Neutrophil (primary cell): ENCODE results near the gene DLL4.
A peak's percentile ranks its signal among the peaks of the same experiment; 100 is the strongest.

ENCODE experiments used
- H3K27ac ChIP-seq: fragments of 200-600 bp; sonication (generic); 2 replicates; pipeline ENCODE4 v1.5.1; 2016; ENCODE audit warnings: mild to moderate bottlenecking, moderate library complexity
- H3K27me3 ChIP-seq: fragments of 200-600 bp; sonication (generic); 2 replicates; pipeline ENCODE4 v1.6.0; 2016; ENCODE audit warnings: mild to moderate bottlenecking
- H3K36me3 ChIP-seq: fragments of 200-600 bp; sonication (generic); 2 replicates; pipeline ENCODE4 v1.5.1; 2017
- H3K4me1 ChIP-seq, 2 experiments: fragments of 200-600 bp in 1 of 2; sonication (generic) in 1 of 2; 1 replicate in 1 of 2; 2 replicates in 1 of 2; pipeline versions ENCODE4 v1.5.1 to v1.6.1; 2013 to 2016; ENCODE audit warnings: low read depth in 1 of 2, low read length in 1 of 2, mild to moderate bottlenecking in 1 of 2, moderate library complexity in 1 of 2; ENCODE audit not compliant: control insufficient read depth in 1 of 2, insufficient read depth in 1 of 2
- H3K4me3 ChIP-seq, 2 experiments: fragments of 200-600 bp in 1 of 2; sonication (generic) in 1 of 2; 1 replicate in 1 of 2; 2 replicates in 1 of 2; pipeline ENCODE4 v1.5.1; 2013 to 2016; ENCODE audit warnings: low read depth in 1 of 2, low read length in 1 of 2, mild to moderate bottlenecking in 1 of 2, moderate library complexity in 1 of 2
- H3K9me3 ChIP-seq: fragments of 200-600 bp; sonication (generic); 2 replicates; pipeline ENCODE4 v1.5.1; 2016
- TF ChIP-seq, protein P1 (sequence below): fragments of 200-600 bp; sonication (generic); IDR thresholded peaks from 2 replicates; pipeline ENCODE4 v1.5.1; 2016; ENCODE audit warnings: antibody characterized with exemption

DLL4 gene

DNA sequence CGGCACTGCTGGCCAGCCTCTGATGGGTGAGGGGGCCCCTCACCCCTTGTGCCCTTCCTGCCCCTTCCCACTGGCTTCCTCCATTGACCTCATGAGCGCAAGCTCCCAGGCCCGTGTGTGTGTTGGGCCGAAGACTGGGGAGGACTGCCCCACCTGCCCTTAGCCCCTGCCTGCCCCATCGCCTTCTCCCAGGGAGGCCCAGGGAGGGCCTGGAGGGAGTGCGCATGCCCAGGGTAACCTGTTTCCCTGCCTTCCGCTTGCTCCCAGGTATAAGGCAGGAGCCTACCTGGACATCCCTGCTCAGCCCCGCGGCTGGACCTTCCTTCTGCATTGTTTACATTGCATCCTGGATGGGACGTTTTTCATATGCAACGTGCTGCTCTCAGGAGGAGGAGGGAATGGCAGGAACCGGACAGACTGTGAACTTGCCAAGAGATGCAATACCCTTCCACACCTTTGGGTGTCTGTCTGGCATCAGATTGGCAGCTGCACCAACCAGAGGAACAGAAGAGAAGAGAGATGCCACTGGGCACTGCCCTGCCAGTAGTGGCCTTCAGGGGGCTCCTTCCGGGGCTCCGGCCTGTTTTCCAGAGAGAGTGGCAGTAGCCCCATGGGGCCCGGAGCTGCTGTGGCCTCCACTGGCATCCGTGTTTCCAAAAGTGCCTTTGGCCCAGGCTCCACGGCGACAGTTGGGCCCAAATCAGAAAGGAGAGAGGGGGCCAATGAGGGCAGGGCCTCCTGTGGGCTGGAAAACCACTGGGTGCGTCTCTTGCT is 8.8 kb downstream of the DLL4 start:
- H3K27ac ChIP-seq = no peak overlapping the region
- no peaks in the 10 kb centered on the region for H3K36me3 ChIP-seq
- TF ChIP-seq, protein P1, sequence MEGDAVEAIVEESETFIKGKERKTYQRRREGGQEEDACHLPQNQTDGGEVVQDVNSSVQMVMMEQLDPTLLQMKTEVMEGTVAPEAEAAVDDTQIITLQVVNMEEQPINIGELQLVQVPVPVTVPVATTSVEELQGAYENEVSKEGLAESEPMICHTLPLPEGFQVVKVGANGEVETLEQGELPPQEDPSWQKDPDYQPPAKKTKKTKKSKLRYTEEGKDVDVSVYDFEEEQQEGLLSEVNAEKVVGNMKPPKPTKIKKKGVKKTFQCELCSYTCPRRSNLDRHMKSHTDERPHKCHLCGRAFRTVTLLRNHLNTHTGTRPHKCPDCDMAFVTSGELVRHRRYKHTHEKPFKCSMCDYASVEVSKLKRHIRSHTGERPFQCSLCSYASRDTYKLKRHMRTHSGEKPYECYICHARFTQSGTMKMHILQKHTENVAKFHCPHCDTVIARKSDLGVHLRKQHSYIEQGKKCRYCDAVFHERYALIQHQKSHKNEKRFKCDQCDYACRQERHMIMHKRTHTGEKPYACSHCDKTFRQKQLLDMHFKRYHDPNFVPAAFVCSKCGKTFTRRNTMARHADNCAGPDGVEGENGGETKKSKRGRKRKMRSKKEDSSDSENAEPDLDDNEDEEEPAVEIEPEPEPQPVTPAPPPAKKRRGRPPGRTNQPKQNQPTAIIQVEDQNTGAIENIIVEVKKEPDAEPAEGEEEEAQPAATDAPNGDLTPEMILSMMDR = no peak
- H3K4me1 ChIP-seq = peaks cover 22 to 24% of the 10 kb centered on the region in 2 experiments
- H3K27me3 ChIP-seq = peaks cover 34% of the 10 kb centered on the region
- H3K4me3 ChIP-seq = no peak overlapping the region
- no peaks in the 10 kb centered on the region for H3K9me3 ChIP-seq

DNA sequence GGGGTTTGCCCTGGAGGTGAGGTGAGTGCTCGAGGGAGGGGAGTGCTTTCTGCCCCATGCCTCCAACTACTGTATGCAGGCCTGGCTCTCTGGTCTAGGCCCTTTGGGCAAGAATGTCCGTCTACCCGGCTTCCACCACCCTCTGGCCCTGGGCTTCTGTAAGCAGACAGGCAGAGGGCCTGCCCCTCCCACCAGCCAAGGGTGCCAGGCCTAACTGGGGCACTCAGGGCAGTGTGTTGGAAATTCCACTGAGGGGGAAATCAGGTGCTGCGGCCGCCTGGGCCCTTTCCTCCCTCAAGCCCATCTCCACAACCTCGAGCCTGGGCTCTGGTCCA is 9.4 kb downstream of the DLL4 start:
- Histone ChIP-seq H3K27me3 (peaks cover 34% of the 10 kb centered on the region), H3K27ac (no peak overlapping the region), H3K9me3 (no peaks in the 10 kb centered on the region), H3K4me3 (no peak overlapping the region), H3K36me3 (no peaks in the 10 kb centered on the region), H3K4me1 (peaks cover 26 to 28% of the 10 kb centered on the region in 2 experiments)
- TF ChIP-seq, protein P1 = no peak

DNA sequence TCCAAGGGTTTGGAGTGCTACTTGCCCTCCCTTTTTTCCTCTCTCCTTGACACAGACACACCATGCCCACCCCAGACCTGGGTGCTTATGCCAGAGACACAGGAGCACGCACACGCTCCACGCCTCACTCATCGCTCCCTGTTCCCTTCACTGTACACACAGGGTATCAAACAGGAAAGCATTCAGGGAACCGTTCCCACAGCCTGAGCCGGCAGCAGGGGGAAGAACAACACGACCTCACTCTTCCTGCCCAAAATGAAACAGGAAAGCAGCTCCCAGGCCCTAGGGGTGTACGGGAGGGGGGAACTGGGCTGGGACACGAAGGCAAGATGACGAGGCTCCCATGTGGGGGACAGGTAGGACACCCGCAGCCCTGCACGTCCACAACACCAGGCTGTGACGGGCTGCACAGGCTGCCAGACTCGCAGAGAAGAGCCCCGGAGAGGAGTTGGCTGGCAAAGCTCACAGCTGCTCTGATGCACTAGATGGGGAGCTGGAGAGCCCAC is 11.2 kb downstream of the DLL4 start:
- H3K4me1 ChIP-seq = peaks cover 26 to 28% of the 10 kb centered on the region in 2 experiments
- no peak overlapping the region for H3K4me3 ChIP-seq
- no peaks in the 10 kb centered on the region for H3K9me3 ChIP-seq
- TF ChIP-seq, protein P1 = no peak
- H3K27me3 ChIP-seq = peaks cover 40% of the 10 kb centered on the region
- H3K27ac ChIP-seq = peak overlapping the region; percentile 52
- H3K36me3 ChIP-seq = no peaks in the 10 kb centered on the region

DNA sequence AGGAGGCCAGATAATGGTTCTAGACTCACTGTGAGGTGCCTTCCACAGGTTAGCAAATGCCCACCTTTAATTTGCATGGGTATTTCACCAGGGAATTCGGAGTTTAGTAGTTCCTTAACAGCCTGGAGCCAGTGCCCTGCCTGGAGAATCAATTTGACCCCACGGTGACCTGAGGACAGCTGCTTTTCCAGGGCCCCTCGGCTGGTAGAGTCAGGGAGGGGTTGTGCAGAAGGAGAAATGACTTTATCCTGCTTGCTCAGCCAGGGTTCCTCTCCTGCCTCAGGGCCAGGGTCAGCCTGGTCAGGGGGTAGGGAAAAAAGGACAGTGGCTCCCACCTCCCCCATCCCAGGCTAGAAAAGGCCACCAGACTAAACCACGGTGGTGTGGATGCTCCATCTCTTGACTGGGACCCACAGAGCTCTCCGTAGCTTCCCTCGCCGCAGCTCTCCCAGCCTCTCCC is 12.0 kb downstream of the DLL4 start:
- H3K9me3 ChIP-seq = no peaks in the 10 kb centered on the region
- TF ChIP-seq, protein P1 = no peak
- peak overlapping the region; percentile 69 for H3K27ac ChIP-seq
- H3K4me3 ChIP-seq = peak overlapping the region; percentile 78 to 86
- peaks cover 40% of the 10 kb centered on the region for H3K27me3 ChIP-seq
- no peaks in the 10 kb centered on the region for H3K36me3 ChIP-seq
- peaks cover 26 to 28% of the 10 kb centered on the region in 2 experiments for H3K4me1 ChIP-seq

DNA sequence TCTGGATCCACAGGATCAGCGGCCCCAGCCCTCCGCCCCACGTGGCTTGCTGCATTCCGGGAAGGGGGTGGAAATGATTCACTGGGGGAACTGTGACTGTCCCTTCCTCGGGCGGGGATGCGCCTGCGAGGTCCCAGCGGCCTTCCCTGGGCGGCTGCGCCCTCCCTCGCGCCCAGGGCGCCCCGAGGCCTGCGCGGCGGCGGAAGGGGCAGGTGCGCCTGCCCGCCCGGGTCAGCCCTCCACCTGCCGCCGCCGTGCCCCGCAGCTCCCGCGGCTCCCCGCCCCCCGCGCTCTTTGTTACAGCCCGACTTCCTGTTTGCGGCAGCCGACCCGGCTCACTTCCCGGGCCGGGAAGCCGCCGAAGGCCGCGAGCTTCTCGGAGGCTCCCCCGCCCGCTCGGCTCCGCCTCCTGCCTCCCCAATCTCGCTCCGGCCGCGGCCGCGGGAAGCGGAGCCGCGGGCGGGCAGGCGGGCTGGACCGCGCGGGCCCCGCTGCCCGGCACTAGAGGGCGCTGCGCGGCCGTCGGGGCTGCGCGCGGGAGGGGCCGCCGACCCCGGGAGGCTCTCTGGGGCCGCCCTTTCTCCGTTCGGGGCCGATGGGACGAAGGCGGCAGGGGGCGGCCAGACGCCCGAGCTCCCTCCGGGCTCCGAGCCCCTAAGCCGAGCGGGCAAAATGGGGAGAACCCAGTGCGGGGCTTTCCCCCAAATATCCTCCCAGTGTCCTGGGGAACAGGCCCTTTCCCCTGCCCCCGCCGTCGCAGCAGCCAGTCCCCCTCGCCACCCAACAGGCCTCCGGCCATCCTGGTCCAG is 12.6 kb downstream of the DLL4 start:
- Histone ChIP-seq H3K36me3 (no peaks in the 10 kb centered on the region), H3K27me3 (peaks cover 40% of the 10 kb centered on the region), H3K9me3 (no peaks in the 10 kb centered on the region), H3K4me1 (peaks cover 26 to 28% of the 10 kb centered on the region in 2 experiments), H3K4me3 (peak overlapping the region; percentile 78 to 86), H3K27ac (peak overlapping the region; percentile 69)
- TF ChIP-seq, protein P1 = peak; percentile 80
